KBM-7 (cell line): ENCODE results near the gene TTC38.
A peak's percentile ranks its signal among the peaks of the same experiment; 100 is the strongest.

Experiments
- DNase-seq: peaks from one replicate; pipeline ENCODE4 v3.0.0-alpha.2; 2015
- in situ Hi-C: fragments of 300-500 bp; cut with MboI; formaldehyde crosslinking; loops from 2 replicates; pipeline ENCODE4 v1.14.3; 2020; ENCODE audit warnings: low sequenced_read_pairs, low pct_unique_long_range_greater_than_20kb, mixed read lengths

Gene TTC38

DNA sequence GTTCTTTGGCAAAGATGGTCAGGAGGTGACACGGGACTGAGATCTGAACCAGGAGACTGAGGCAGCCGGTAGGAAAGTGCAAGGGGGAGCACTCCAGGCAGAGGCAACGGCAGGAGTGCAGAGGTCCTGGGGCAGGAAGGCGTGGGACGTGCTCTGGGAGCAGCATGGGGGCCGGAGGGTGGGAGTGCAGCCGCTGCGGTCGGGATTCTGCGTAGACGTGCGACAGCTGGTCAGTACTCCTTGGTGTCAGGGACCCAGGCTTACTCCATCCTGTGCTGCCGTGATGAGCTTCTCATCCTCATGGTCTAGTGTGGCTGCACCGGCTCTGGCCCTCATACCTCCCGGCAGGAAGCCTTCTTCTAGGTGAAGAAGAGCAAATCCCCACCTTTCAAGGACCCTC, 50.8 kb downstream of the TTC38 start:
- in situ Hi-C loops = no loop called here
- DNase-seq = no peak

GRCh38 chr22:46319319-46319718, 51.5 kb downstream of the TTC38 start:
- in situ Hi-C loops = no loop called here
- no peak for DNase-seq

DNA sequence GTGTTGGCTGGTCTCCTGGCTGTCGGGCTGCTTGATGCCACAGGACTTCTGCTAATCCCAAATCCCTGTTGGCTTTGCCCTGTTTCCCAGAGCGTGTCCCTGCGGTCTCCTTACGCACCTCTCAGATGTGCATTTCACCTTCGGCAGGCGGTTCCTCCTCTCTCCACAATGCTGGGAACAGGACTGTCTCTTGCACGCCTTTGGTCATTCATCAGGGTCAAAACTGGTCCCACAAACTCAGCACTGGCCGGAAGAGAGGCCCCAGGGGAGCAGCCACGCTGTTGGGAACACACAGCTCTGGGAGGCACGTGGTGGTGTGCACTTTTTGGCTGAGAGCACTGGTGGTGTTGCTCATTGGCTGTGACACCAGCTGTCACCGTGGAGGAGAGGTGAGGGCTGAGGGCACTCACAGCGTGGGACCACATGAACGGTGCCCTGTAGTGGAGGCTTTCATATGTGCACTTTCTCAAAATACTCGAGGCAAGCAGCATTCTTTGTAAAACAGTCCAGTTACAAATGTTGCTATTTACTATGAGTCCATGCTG, 52.4 kb downstream of the TTC38 start:
- in situ Hi-C loops = no loop called here
- no peak for DNase-seq

DNA sequence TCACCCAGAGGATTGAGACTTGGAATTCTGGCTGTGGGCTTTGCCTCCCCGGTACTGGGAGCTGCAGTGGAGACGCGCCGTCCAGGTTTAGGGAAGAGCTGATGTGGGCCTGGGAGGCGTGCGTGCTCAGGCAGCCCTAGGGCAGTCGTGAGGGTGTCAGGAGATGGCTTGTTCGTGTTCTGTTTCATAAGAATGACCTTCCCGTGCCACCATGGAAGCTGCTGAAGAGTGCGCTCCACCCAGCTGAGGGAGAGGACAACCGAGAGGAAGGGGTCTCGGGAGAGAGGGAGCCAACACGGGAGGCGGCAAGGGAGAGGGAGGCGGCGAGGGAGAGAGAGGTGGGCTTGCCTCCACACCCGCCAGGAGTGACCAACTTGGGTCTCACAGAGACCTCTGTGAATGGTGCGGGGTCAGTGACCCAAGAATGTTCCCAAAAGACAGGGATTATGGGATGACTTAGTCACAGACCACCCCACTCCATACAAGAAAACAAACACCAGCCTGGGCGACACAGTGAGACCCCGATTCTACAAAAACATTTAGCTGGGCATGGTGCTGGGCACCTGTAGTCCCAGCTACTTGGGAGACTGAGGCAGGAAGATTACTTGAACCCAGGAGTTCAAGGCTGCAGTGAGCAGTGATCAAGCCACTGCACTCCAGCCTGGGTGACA, 53.0 kb downstream of the TTC38 start:
- in situ Hi-C loops = no loop called here
- DNase-seq = no peak

- in situ Hi-C loops = no loop called here
- no peak for DNase-seq
Measured at GRCh38 chr22:46322711-46323110, 54.9 kb downstream of the TTC38 start.

DNA sequence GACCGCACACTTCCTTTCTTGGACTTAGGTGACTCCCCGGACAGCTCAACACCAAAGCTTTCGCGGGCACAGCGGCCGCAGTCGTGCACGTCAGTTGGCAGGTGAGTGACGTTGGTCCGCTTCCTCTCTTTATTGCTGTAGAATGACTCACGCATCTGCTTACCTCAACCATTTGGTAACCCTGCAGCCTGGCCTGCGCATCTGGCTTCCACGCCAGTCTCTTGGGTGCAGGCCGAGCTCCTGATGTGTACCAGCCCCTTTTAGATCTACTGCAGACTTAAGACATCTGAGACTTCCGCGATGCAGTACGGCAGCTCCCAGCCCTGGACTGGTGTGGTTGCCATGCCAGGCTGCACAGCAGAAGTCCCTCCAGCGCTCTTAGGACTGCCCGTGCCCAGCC, 55.4 kb downstream of the TTC38 start:
- in situ Hi-C loops = no loop called here

GRCh38 chr22:46326066-46326680, 58.4 kb downstream of the TTC38 start:
- in situ Hi-C loops = no loop called here
- DNase-seq = no peak

More for the DNA sequence above, 55.4 kb downstream of the TTC38 start:
- DNase-seq = no peak

GRCh38 chr22:46327691-46328465, 60.1 kb downstream of the TTC38 start:
- in situ Hi-C loops = no loop called here
- DNase-seq = no peak

DNA sequence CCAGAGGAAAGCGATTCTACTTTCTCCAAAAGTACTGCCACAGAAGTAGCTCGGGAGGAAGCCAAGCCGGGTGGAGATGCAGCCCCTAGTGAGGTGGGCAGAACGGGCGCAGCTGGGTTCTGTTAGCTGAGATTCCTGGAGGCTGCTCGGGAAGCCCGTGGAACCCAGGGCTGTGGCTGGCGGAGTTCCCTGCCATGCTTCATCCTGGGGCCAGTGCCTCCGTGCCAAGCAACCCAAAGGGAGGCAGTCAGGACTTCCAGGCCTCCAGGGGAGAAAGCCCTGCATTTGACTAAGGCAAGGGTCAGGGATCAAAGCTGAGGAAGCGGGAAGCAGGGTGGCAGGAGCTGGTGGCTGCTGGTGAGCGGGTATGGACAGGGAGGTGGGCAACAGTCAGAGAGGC, 61.0 kb downstream of the TTC38 start:
- no peak for DNase-seq
- in situ Hi-C loops = no loop called here

- DNase-seq = no peak
- in situ Hi-C loops = no loop called here
Measured at GRCh38 chr22:46329616-46330015, 61.8 kb downstream of the TTC38 start.

DNA sequence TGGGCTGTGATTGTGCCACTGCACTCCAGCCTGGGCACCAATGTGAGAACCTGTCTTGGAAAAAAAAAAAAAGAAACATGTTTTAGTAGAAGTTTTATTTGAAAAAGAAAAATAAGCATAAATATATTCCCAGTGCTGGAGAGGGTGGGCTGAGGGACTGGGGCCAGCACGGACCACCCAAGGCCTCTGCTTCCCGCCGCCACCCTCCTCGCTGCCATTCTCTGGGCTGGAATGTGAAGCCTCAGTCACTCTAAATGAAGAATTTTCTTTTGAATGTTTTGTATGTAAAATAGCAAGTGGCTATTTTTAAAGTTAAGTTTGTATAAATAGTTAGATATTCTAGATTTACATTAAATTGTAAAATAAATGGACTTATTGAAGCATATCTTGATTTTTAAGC, 62.6 kb downstream of the TTC38 start:
- in situ Hi-C loops = no loop called here
- DNase-seq = no peak

GRCh38 chr22:46331496-46331895, 63.7 kb downstream of the TTC38 start:
- in situ Hi-C loops = no loop called here
- no peak for DNase-seq

GRCh38 chr22:46335201-46336118, 67.7 kb downstream of the TTC38 start, which contains the start of gene TRMU:
TRMU (plus strand) TSS chr22:46335714; CDS start chr22:46335765, 51 bp downstream.
- DNase-seq = peak; percentile 84
- in situ Hi-C loops = no loop called here

GRCh38 chr22:46336119-46337078, 68.6 kb downstream of the TTC38 start:
- in situ Hi-C loops = no loop called here
- DNase-seq = no peak

DNA sequence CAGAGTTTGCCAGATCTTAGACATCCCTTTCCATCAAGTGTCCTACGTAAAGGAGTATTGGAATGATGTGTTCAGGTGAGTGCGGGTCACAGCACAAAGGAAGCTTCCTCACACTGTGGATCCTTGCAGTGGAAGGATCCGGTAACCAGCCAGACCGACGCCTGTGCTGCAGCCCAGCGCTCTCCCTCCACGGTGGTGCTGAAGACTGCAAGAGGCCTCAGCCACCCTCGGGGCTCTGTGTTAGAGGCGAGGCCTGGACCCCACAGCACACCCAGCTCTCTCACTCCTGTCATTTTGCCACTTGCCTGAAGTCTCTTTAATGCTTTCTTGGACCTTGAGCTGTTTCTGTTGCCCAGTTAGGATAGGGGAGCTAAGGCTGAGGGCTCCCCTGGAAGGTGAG, 70.1 kb downstream of the TTC38 start:
- DNase-seq = no peak
- in situ Hi-C loops = no loop called here

- in situ Hi-C loops = no loop called here
- no peak for DNase-seq
Measured at GRCh38 chr22:46338636-46339035, 70.8 kb downstream of the TTC38 start.

DNA sequence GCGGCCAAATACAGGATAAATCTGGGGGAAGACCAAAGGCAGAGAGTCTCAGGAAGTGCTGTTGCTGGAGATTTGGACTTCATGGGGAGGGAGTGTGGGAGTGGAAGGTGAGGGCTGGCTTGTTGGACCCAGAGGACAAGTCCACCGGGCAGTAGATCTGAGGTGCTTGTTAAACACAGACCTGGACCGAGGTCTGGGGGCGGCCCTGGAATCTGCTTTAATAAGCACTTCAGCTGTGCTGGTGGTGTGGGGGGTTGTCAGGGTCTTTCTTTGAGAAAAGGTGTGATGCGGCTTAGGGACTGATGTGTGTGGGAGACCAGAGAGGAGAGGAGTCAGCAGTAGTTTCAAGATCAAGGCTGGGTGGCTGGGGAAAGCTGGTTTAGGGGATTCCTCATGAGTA, 72.1 kb downstream of the TTC38 start:
- in situ Hi-C loops = no loop called here
- no peak for DNase-seq

DNA sequence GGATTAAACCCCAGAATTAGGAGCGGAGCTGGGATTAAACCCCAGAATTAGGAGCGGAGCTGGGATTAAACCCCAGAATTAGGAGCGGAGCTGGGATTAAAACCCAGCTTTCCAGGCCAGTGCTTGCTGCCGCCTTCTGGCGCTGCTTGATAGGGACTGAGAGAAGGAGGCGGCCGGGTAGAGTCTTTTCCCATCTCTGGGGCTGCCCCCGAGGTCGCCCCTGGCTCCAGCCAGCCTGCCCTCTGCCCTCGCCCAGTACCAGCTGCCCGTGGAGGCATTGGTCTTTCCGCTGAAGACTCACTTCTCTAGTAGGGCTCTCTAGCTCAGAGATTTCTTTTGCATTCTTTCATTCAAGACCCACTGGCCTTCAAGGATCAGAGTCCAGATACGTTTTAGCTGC, 72.9 kb downstream of the TTC38 start:
- DNase-seq = no peak
- in situ Hi-C loops = no loop called here
